K562 (cell line): ENCODE measurements around the gene LLPH. TPM values are rescaled to one million over a fixed set of nuclear protein-coding genes. Genes with fewer than 3 reads are reported as not detected.

Source experiments
- CLOCK ChIP-seq: fragments of 250-450 bp; sonication (Bioruptor Pico); IDR thresholded peaks from 2 replicates; pipeline ENCODE4 v1.4.0; 2020; ENCODE audit warnings: mild to moderate bottlenecking, moderate library complexity, borderline replicate concordance
- CXXC5 ChIP-seq: fragments of 250-450 bp; sonication (Bioruptor Pico); IDR thresholded peaks from 2 replicates; pipeline ENCODE4 v1.8.0; 2022; ENCODE audit warnings: inconsistent platforms, mild to moderate bottlenecking, moderate library complexity
- MCM3 ChIP-seq: fragments of 450-650 bp; IDR thresholded peaks from 2 replicates; pipeline ENCODE4 v1.6.1; 2016
- NFATC3 ChIP-seq: fragments of 450-650 bp; IDR thresholded peaks from 2 replicates; pipeline ENCODE4 v1.6.1; 2017; ENCODE audit warnings: mild to moderate bottlenecking
- USF1 ChIP-seq: sonication (generic); formaldehyde crosslinking; IDR thresholded peaks from 2 replicates; pipeline ENCODE4 v1.9.0; 2022; ENCODE audit warnings: mild to moderate bottlenecking, missing genetic modification reagents
- XRCC4 ChIP-seq: IDR thresholded peaks from one replicate; pipeline ENCODE4 v1.6.1; 2011; ENCODE audit not compliant: insufficient read depth, insufficient read length; ENCODE audit errors: extremely low read depth
- ZNF311 ChIP-seq: fragments of 250-450 bp; sonication (Bioruptor Pico); IDR thresholded peaks from 2 replicates; pipeline ENCODE4 v1.4.0; 2020; ENCODE audit warnings: mild to moderate bottlenecking, moderate library complexity
- ZNF354B ChIP-seq: fragments of 250-450 bp; sonication (Bioruptor Pico); IDR thresholded peaks from 2 replicates; pipeline ENCODE4 v1.4.0; 2020
- ZNF655 ChIP-seq: fragments of 250-450 bp; sonication (Bioruptor Pico); IDR thresholded peaks from 2 replicates; pipeline ENCODE4 v1.5.0; 2021
- ZNF778 ChIP-seq: fragments of 450-650 bp; formaldehyde crosslinking; IDR thresholded peaks from 2 replicates; pipeline ENCODE4 v1.4.0; 2020; ENCODE audit warnings: mild to moderate bottlenecking, moderate library complexity
- polyA plus RNA-seq, 8 experiments: library from polyadenylated mRNA; depleted of rRNA in 4 of 8; stranded (reverse) in 5 of 8; unstranded in 3 of 8; fragments of >200 nt; fragmentation: Nextera tagmentation in 2 of 8; fragmentation: Illumina TruSeq in 1 of 8; extraction: Ambion mirVana in 2 of 8; extraction: Trizol in 1 of 8; gene quantifications; 2 replicates each; pipeline versions ENCODE4 v1.2.1 to v1.2.3, GENCODE V29; 2011 to 2014; ENCODE audit warnings: inconsistent platforms in 1 of 8, missing spikeins in 1 of 8
- total RNA-seq, 7 experiments: library from RNA; depleted of rRNA in 6 of 7; stranded (reverse); fragments of >200 nt in 6 of 7; fragmentation: Illumina TruSeq in 2 of 7; extraction: Trizol in 2 of 7; gene quantifications; 2 replicates each; pipeline versions ENCODE4 v1.2.1 to v1.2.3, GENCODE V29; 2011 to 2021; ENCODE audit warnings: low replicate concordance in 1 of 7

Gene LLPH
- total and polyA plus RNA-seq, 9 of the 15 experiments (the other 6 are each of a cell fraction or from before 2014, with no cell fraction given), result 19.1 to 87.3 (median 59.6) TPM

- TF ChIP-seq USF1 (CRISPR knock-in tag) (no peak), ZNF655 (CRISPR knock-in tag) (no peak), ZNF354B (CRISPR knock-in tag) (no peak), ZNF778 (CRISPR knock-in tag) (no peak), MCM3 (no peak), ZNF311 (CRISPR knock-in tag) (no peak), CLOCK (CRISPR knock-in tag) (no peak), CXXC5 (CRISPR knock-in tag) (no peak), NFATC3 (no peak), XRCC4 (no peak)
Measured at GRCh38 chr12:66120477-66120876, 10.1 kb downstream of the LLPH start (continued).
